ENCODE data around the gene POLR2E. TPM values are rescaled to one million over a fixed set of nuclear protein-coding genes. Genes with fewer than 3 reads are reported as not detected.

POLR2E gene
- total RNA-seq, 1 experiment from 2014 or later: 141 TPM

DNA sequence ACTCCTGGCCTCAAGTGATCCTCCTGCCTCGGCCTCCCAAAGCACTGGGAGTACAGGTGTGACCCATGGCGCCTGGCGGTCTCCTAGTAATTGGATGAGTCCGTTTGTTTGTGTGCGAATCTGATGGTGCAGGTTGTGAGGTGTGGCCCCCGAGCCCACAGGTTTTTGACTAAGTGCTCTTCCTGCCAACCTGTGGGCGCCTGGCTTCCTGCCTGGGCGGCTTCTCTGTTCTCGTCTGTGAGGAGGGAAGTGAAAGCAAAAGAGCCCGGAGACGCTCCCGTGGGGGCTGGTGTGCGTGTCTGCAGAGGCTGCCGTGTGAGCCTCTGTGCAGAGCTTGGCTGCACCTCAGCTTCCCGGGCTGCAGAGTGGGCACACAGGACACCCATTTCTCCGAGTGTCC is 18.2 kb downstream of the POLR2E start:
- no TSS peak for BruUV-seq (replicated peaks)
- Mint-ChIP-seq H3K4me1 (ENCODE audit: low read depth, unreplicated experiment) (no peaks in the 10 kb centered on the region), H3K4me3 (ENCODE audit: low read depth, unreplicated experiment) (no peak overlapping the region), H3K9me3 (ENCODE audit: low read depth, unreplicated experiment) (no peaks in the 10 kb centered on the region), H3K27ac (ENCODE audit: unreplicated experiment) (no peak overlapping the region), H3K27me3 (ENCODE audit: unreplicated experiment) (no peaks in the 10 kb centered on the region), H3K36me3 (ENCODE audit: insufficient read depth, unreplicated experiment) (peaks cover 6% of the 10 kb centered on the region)
- DNase-seq: no peak
- CTCF ChIA-PET: no interaction called here
- intact Hi-C loops (cut with micrococcal nuclease; ENCODE audit: unreplicated experiment): no loop called here
- TF ChIP-seq, protein P1, sequence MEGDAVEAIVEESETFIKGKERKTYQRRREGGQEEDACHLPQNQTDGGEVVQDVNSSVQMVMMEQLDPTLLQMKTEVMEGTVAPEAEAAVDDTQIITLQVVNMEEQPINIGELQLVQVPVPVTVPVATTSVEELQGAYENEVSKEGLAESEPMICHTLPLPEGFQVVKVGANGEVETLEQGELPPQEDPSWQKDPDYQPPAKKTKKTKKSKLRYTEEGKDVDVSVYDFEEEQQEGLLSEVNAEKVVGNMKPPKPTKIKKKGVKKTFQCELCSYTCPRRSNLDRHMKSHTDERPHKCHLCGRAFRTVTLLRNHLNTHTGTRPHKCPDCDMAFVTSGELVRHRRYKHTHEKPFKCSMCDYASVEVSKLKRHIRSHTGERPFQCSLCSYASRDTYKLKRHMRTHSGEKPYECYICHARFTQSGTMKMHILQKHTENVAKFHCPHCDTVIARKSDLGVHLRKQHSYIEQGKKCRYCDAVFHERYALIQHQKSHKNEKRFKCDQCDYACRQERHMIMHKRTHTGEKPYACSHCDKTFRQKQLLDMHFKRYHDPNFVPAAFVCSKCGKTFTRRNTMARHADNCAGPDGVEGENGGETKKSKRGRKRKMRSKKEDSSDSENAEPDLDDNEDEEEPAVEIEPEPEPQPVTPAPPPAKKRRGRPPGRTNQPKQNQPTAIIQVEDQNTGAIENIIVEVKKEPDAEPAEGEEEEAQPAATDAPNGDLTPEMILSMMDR (IDR thresholded peaks at IDR 0.05; ENCODE audit: unreplicated experiment): no peak

DNA sequence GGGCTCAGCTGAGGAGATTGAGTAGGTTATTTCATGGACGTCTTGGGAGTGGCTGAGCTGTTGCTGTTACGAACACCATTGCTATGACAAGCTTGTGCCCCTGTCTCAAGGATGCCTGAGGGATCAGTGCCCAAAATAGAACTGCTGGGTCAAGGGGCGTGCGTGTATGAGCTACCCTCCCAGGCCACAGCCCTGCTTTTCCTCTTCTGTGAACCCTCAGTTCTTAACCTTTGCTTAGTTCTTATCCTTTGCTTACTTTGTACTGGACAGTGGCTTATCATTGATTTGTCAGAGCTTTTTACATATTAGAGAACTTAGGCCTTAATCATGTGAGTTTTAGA is 19.2 kb downstream of the POLR2E start:
- H3K27ac Mint-ChIP-seq (ENCODE audit: unreplicated experiment): peak overlapping the region; percentile 44
- peaks cover 6% of the 10 kb centered on the region for H3K36me3 Mint-ChIP-seq (ENCODE audit: insufficient read depth, unreplicated experiment)
- intact Hi-C loops (cut with micrococcal nuclease; ENCODE audit: unreplicated experiment): no loop called here
- H3K4me1 Mint-ChIP-seq (ENCODE audit: low read depth, unreplicated experiment): no peaks in the 10 kb centered on the region
- TF ChIP-seq, protein P1 (IDR thresholded peaks at IDR 0.05; ENCODE audit: unreplicated experiment): no peak
- BruUV-seq (replicated peaks): no TSS peak
- CTCF ChIA-PET: no interaction called here
- DNase-seq: no peak
- no peaks in the 10 kb centered on the region for H3K9me3 Mint-ChIP-seq (ENCODE audit: low read depth, unreplicated experiment)
- no peaks in the 10 kb centered on the region for H3K27me3 Mint-ChIP-seq (ENCODE audit: unreplicated experiment)
- H3K4me3 Mint-ChIP-seq (ENCODE audit: low read depth, unreplicated experiment): peak overlapping the region; percentile 24

DNA sequence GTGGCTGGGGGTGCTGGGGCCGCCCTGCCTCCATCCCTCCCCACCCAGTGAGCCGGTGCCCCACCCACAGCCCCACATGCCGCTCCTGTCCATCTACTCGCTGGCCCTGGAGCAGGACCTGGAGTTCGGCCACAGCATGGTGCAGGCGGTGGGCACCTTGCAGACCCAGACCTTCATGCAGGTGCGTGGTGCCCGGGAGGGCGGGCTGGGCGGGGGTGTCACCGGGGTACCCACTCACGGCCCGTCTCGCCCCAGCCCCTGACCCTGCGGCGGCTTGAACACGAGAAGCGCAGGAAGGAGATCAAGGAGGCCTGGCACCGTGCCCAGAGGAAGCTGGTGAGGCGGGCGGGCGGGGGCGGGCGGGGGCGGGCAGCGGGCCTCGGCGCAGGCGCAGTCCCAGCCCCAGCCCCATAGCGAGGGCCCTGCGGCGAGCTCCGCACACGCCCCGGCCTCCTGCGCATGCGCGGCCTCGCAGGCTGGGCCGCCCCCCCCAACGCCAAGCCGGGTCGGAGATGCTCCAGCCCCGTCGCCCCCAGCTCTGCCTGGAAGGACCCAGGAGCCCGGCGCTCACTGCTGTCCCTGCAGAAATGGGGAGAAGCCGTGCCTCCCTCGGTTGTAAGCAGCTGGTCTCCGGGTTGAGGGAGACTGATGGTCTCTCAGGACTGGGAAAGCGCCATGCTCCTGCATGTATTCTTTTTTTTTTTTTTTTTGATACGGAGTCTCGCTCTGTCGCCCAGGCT is 20.5 kb downstream of the POLR2E start:
- Mint-ChIP-seq H3K9me3 (ENCODE audit: low read depth, unreplicated experiment) (no peaks in the 10 kb centered on the region), H3K4me3 (ENCODE audit: low read depth, unreplicated experiment) (peak overlapping the region; percentile 41), H3K27ac (ENCODE audit: unreplicated experiment) (no peak overlapping the region), H3K27me3 (ENCODE audit: unreplicated experiment) (no peaks in the 10 kb centered on the region), H3K4me1 (ENCODE audit: low read depth, unreplicated experiment) (no peaks in the 10 kb centered on the region), H3K36me3 (ENCODE audit: insufficient read depth, unreplicated experiment) (peaks cover 6% of the 10 kb centered on the region)
- peak; percentile 84 for DNase-seq
- CTCF ChIA-PET: interaction anchor here (0.6 to 1.4 kb wide), 3 partner anchors 9 to 195 kb away, joined by 3 to 12 read pairs (median 5); partner anchors contain the start of gene CIRBP
- intact Hi-C loops (cut with micrococcal nuclease; ENCODE audit: unreplicated experiment): no loop called here
- no TSS peak for BruUV-seq (replicated peaks)
- TF ChIP-seq, protein P1 (IDR thresholded peaks at IDR 0.05; ENCODE audit: unreplicated experiment): no peak

DNA sequence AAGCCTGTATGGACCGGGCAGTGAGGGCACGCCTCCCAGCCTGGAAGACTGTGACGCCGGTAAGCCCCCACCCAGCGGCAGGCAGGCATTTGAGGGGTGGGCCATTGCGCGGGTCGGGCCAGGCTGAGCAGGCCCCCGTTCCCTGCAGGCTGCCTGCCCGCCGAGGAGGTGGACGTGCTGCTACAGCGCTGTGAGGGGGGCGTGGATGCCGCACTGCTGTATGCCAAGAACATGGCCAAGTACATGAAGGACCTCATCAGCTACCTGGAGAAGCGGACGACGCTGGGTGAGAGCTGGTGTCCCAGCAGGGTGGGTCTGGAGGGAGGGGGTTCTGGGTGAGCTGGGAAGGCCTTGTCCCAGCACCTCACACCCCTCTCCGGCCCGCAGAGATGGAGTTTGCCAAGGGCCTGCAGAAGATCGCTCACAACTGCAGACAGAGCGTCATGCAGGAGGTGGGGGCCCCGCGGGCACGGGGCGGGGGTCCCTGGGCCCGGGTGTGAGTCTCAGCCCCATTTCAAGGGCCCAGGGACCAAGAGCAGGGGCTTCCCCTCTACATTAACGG is 21.1 kb downstream of the POLR2E start:
- intact Hi-C loops (cut with micrococcal nuclease; ENCODE audit: unreplicated experiment): no loop called here
- no peak overlapping the region for H3K27ac Mint-ChIP-seq (ENCODE audit: unreplicated experiment)
- no peaks in the 10 kb centered on the region for H3K4me1 Mint-ChIP-seq (ENCODE audit: low read depth, unreplicated experiment)
- CTCF ChIA-PET: interaction anchor here (1.4 kb wide), 1 partner anchor 9 kb away, joined by 12 read pairs; no protein-coding TSS in a partner anchor
- BruUV-seq (replicated peaks): no TSS peak
- H3K4me3 Mint-ChIP-seq (ENCODE audit: low read depth, unreplicated experiment): peak overlapping the region; percentile 41
- no peaks in the 10 kb centered on the region for H3K27me3 Mint-ChIP-seq (ENCODE audit: unreplicated experiment)
- no peak for DNase-seq
- no peaks in the 10 kb centered on the region for H3K9me3 Mint-ChIP-seq (ENCODE audit: low read depth, unreplicated experiment)
- peaks cover 6% of the 10 kb centered on the region for H3K36me3 Mint-ChIP-seq (ENCODE audit: insufficient read depth, unreplicated experiment)
- TF ChIP-seq, protein P1 (IDR thresholded peaks at IDR 0.05; ENCODE audit: unreplicated experiment): no peak
